Osteoblast (primary cell): ENCODE data around the gene PTGDR. TPM values are rescaled to one million over a fixed set of nuclear protein-coding genes. Genes with fewer than 3 reads are reported as not detected.
A peak's percentile ranks its signal among the peaks of the same experiment; 100 is the strongest.

Experiments
- DNase-seq: peaks from one replicate; pipeline ENCODE4 v3.0.0; 2011; ENCODE audit warnings: low spot score, mixed read lengths; ENCODE audit not compliant: insufficient read length; ENCODE audit errors: missing footprints
- H2AFZ ChIP-seq: 2 replicates; pipeline ENCODE4 v1.6.0; 2011; ENCODE audit warnings: mild to moderate bottlenecking, low read length
- H3K27ac ChIP-seq: 2 replicates; pipeline ENCODE4 v1.5.1; 2011; ENCODE audit warnings: mild to moderate bottlenecking, low read depth, low read length, moderate library complexity
- H3K27me3 ChIP-seq: 2 replicates; pipeline ENCODE4 v1.6.0; 2012; ENCODE audit warnings: mild to moderate bottlenecking, control low read depth, inconsistent platforms, low read length, moderate library complexity; ENCODE audit not compliant: insufficient read depth
- H3K36me3 ChIP-seq: 2 replicates; pipeline ENCODE4 v1.5.1; 2011; ENCODE audit warnings: mild to moderate bottlenecking, low read length, control low read depth, moderate library complexity; ENCODE audit not compliant: insufficient read depth
- H3K4me1 ChIP-seq: 2 replicates; pipeline ENCODE4 v1.5.1; 2011; ENCODE audit warnings: mild to moderate bottlenecking, low read length, control low read depth, moderate library complexity; ENCODE audit not compliant: insufficient read depth
- H3K4me2 ChIP-seq: 2 replicates; pipeline ENCODE4 v1.6.0; 2011; ENCODE audit warnings: mild to moderate bottlenecking, low read length; ENCODE audit not compliant: insufficient read depth
- H3K4me3 ChIP-seq: fragments of 200-600 bp; sonication (generic); 3 replicates; pipeline ENCODE4 v1.5.1; 2012; ENCODE audit warnings: mild to moderate bottlenecking, low read length, inconsistent platforms; ENCODE audit not compliant: insufficient read depth
- H3K79me2 ChIP-seq: 2 replicates; pipeline ENCODE4 v1.6.0; 2012; ENCODE audit warnings: mild to moderate bottlenecking, low read length, control low read depth, inconsistent platforms; ENCODE audit not compliant: insufficient read depth
- H3K9me3 ChIP-seq: 2 replicates; pipeline ENCODE4 v1.5.1; 2011; ENCODE audit warnings: low read depth, low read length, control low read depth
- H4K20me1 ChIP-seq: 2 replicates; pipeline ENCODE4 v1.6.0; 2012; ENCODE audit warnings: mild to moderate bottlenecking, low read length, control low read depth; ENCODE audit not compliant: insufficient read depth
- CTCF ChIP-seq: IDR thresholded peaks from 2 replicates; pipeline ENCODE4 v1.5.1; 2011; ENCODE audit warnings: mild to moderate bottlenecking, low read depth, low read length, moderate library complexity; ENCODE audit errors: extremely low read depth
- total RNA-seq: library from RNA; depleted of rRNA; stranded (reverse); fragments of >200 nt; gene quantifications from 2 replicates; pipeline ENCODE4 v1.2.3, GENCODE V29; 2012

PTGDR gene
- total RNA-seq, 1 donor = 1.4 TPM

GRCh38 chr14:52299692-52300278, 32.3 kb downstream of the PTGDR start:
- peak; percentile 62 for TF ChIP-seq CTCF
- DNase-seq = peak; percentile 77

GRCh38 chr14:52303236-52303635, 35.7 kb downstream of the PTGDR start:
- H3K27ac ChIP-seq = no peak overlapping the region
- no peaks in the 10 kb centered on the region for H4K20me1 ChIP-seq
- no peak overlapping the region for H3K4me3 ChIP-seq
- no peak for TF ChIP-seq CTCF
- H3K4me2 ChIP-seq = no peak overlapping the region
- H2AFZ ChIP-seq = no peak overlapping the region
- H3K36me3 ChIP-seq = no peaks in the 10 kb centered on the region
- no peaks in the 10 kb centered on the region for H3K79me2 ChIP-seq
- no peak for DNase-seq
- H3K27me3 ChIP-seq = no peaks in the 10 kb centered on the region
- no peaks in the 10 kb centered on the region for H3K4me1 ChIP-seq
- H3K9me3 ChIP-seq = no peaks in the 10 kb centered on the region

More at GRCh38 chr14:52299692-52300278, 32.3 kb downstream of the PTGDR start:
- Histone ChIP-seq H3K79me2 (no peaks in the 10 kb centered on the region), H3K27me3 (peaks cover 1% of the 10 kb centered on the region), H3K4me3 (no peak overlapping the region), H3K4me2 (no peak overlapping the region), H3K27ac (no peak overlapping the region), H2AFZ (no peak overlapping the region), H4K20me1 (no peaks in the 10 kb centered on the region), H3K36me3 (no peaks in the 10 kb centered on the region), H3K9me3 (no peaks in the 10 kb centered on the region), H3K4me1 (no peaks in the 10 kb centered on the region)

GRCh38 chr14:52304248-52304904, 36.9 kb downstream of the PTGDR start:
- no peak for DNase-seq
- Histone ChIP-seq H3K9me3 (no peaks in the 10 kb centered on the region), H3K79me2 (no peaks in the 10 kb centered on the region), H3K36me3 (no peaks in the 10 kb centered on the region), H2AFZ (no peak overlapping the region), H3K4me3 (no peak overlapping the region), H4K20me1 (no peaks in the 10 kb centered on the region), H3K4me2 (no peak overlapping the region), H3K4me1 (no peaks in the 10 kb centered on the region), H3K27ac (no peak overlapping the region), H3K27me3 (no peaks in the 10 kb centered on the region)
- TF ChIP-seq CTCF = no peak

- Histone ChIP-seq H2AFZ (no peak overlapping the region), H3K27me3 (no peaks in the 10 kb centered on the region), H3K79me2 (no peaks in the 10 kb centered on the region), H3K4me1 (no peaks in the 10 kb centered on the region), H4K20me1 (no peaks in the 10 kb centered on the region), H3K27ac (no peak overlapping the region), H3K4me2 (no peak overlapping the region), H3K4me3 (no peak overlapping the region), H3K9me3 (no peaks in the 10 kb centered on the region), H3K36me3 (no peaks in the 10 kb centered on the region)
- TF ChIP-seq CTCF = no peak
- DNase-seq = no peak
Measured at GRCh38 chr14:52305014-52305413, 37.5 kb downstream of the PTGDR start.
